HL-60 (cell line): ENCODE measurements around the gene ZACN.

ENCODE experiments used
- CTCF ChIP-seq: IDR thresholded peaks from one replicate; pipeline ENCODE4 v1.5.1; 2011; ENCODE audit warnings: low read length, control low read depth, inconsistent platforms; ENCODE audit not compliant: insufficient read depth
- GABPA ChIP-seq: IDR thresholded peaks from 2 replicates; pipeline ENCODE4 v1.6.1; 2012; ENCODE audit warnings: low read depth
- POLR2AphosphoS5 ChIP-seq: IDR thresholded peaks from 2 replicates; pipeline ENCODE4 v1.6.1; 2012; ENCODE audit warnings: low read depth
- REST ChIP-seq: IDR thresholded peaks from 2 replicates; pipeline ENCODE4 v1.6.1; 2012; ENCODE audit warnings: low read depth; ENCODE audit not compliant: insufficient replicate concordance

GRCh38 chr17:76103274-76104139 is 24.5 kb downstream of the ZACN start, which contains the start of gene EXOC7:
- TF ChIP-seq REST (peak; percentile 62), CTCF (no peak), POLR2AphosphoS5 (peak; percentile 97), GABPA (peak; percentile 65)
